Gastrocnemius medialis (tissue), 4 donors: ENCODE results near the gene RSPH1. TPM values are rescaled to one million over a fixed set of nuclear protein-coding genes. Genes with fewer than 3 reads are reported as not detected.

Source experiments
- ATAC-seq, 2 donors: fragments of 150-250 bp; one replicate each; pipeline ENCODE4 v1.9.1; 2016
- DNase-seq, 2 donors: peaks; one replicate each; pipeline ENCODE4 v3.0.0-alpha.2; 2019
- H3K27ac ChIP-seq, 4 donors: fragments of 200-600 bp; sonication (generic); 1 replicate in 1 of 4; 2 replicates in 3 of 4; pipeline ENCODE4 v1.5.1; 2016 to 2018; ENCODE audit warnings: mild to moderate bottlenecking in 2 of 4, moderate library complexity in 1 of 4
- H3K27me3 ChIP-seq, 3 donors: fragments of 200-600 bp; sonication (generic) in 2 of 3; 1 replicate in 1 of 3; 2 replicates in 2 of 3; pipeline versions ENCODE4 v1.5.1 to v1.6.0; 2016 to 2019; ENCODE audit warnings: mild to moderate bottlenecking in 1 of 3, moderate library complexity in 1 of 3
- H3K36me3 ChIP-seq, 2 donors: fragments of 200-600 bp; sonication (generic) in 1 of 2; one replicate each; pipeline ENCODE4 v1.5.1; 2017 to 2018
- H3K4me1 ChIP-seq, 2 donors: fragments of 200-600 bp; sonication (generic) in 1 of 2; one replicate each; pipeline ENCODE4 v1.5.1; 2016 to 2017; ENCODE audit warnings: mild to moderate bottlenecking in 2 of 2
- H3K4me3 ChIP-seq, 4 donors: fragments of 200-600 bp; sonication (generic) in 3 of 4; 1 replicate in 1 of 4; 2 replicates in 3 of 4; pipeline ENCODE4 v1.5.1; 2016 to 2019; ENCODE audit warnings: mild to moderate bottlenecking in 2 of 4
- H3K9me3 ChIP-seq, 3 donors: fragments of 200-600 bp; sonication (generic) in 2 of 3; 1 replicate in 1 of 3; 2 replicates in 2 of 3; pipeline ENCODE4 v1.5.1; 2016 to 2019
- POLR2A ChIP-seq, 2 donors: fragments of 450-650 bp; IDR thresholded peaks; one replicate each; pipeline ENCODE4 v1.6.1; 2017; ENCODE audit warnings: antibody characterized with exemption in 2 of 2, mild to moderate bottlenecking in 2 of 2, moderate library complexity in 2 of 2
- in situ Hi-C, 4 donors: fragments of 200-750 bp; cut with MboI; loops; one replicate each; pipeline versions ENCODE4 v1.15.0 to v1.8.0; 2017; ENCODE audit warnings: low sequenced_read_pairs in 4 of 4
- intact Hi-C: fragments of 100-400 bp; cut with DNase I; formaldehyde crosslinking; loops from one replicate; pipeline ENCODE4 v1.15.1; 2023; ENCODE audit warnings: low total_unique reads
- total RNA-seq, 4 donors: library from RNA; depleted of rRNA; stranded (reverse); fragments of >200 nt; gene quantifications; one replicate each; pipeline versions ENCODE4 v1.1.0 to v1.2.3, GENCODE V29; 2016
- TF ChIP-seq, protein P1 (sequence below), 5 experiments: fragments of 450-650 bp in 3 of 5; fragments of 200-600 bp in 2 of 5; sonication (generic) in 2 of 5; IDR thresholded peaks in 4 of 5; conservative IDR thresholded peaks in 1 of 5; 1 replicate in 4 of 5; 2 replicates in 1 of 5; pipeline ENCODE4 v1.5.1; 2016 to 2019; ENCODE audit warnings: antibody characterized with exemption in 5 of 5, mild to moderate bottlenecking in 3 of 5, moderate library complexity in 3 of 5

Gene RSPH1
- total RNA-seq, 4 donors from 2014 or later: 0.29 TPM; not detected in 3

DNA sequence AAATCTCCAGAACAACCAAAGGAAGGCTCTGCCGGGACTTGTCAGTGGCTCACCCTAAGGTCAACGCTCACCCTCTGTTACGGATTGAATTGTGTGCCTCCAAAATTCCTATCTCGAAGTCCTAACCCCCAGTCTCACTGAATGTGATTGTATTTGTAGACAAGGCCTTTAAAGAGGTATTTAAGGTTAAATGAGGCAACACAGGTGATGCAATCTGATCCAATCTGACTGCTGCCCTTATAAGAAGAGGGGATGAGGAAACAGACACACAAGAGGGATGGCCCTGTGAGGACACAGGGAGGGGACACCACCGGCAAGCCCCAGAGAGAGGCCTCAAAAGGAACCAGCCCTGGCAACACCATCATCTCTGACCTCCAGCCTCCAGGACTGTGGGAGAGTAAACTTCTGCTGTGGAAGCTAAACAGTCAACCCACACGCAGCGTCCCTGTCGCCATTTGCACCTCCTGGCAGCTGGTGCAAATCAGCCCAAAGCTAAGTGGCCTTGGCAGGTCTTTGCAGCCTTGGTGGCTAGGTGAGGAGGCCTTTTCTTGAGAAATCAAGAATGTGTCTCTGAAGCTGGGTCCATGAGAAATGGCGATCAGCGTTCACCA, 68.1 kb downstream of the RSPH1 start:
- TF ChIP-seq, protein P1, sequence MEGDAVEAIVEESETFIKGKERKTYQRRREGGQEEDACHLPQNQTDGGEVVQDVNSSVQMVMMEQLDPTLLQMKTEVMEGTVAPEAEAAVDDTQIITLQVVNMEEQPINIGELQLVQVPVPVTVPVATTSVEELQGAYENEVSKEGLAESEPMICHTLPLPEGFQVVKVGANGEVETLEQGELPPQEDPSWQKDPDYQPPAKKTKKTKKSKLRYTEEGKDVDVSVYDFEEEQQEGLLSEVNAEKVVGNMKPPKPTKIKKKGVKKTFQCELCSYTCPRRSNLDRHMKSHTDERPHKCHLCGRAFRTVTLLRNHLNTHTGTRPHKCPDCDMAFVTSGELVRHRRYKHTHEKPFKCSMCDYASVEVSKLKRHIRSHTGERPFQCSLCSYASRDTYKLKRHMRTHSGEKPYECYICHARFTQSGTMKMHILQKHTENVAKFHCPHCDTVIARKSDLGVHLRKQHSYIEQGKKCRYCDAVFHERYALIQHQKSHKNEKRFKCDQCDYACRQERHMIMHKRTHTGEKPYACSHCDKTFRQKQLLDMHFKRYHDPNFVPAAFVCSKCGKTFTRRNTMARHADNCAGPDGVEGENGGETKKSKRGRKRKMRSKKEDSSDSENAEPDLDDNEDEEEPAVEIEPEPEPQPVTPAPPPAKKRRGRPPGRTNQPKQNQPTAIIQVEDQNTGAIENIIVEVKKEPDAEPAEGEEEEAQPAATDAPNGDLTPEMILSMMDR (IDR thresholded peaks at IDR 0.05 in 4 of 5, conservative IDR thresholded peaks at IDR 0.05 in 1 of 5): no peak
- TF ChIP-seq POLR2A (IDR thresholded peaks at IDR 0.05): no peak
- intact Hi-C loops: no loop called here
- no peak overlapping the region for H3K4me3 ChIP-seq
- H3K27ac ChIP-seq: no peak overlapping the region
- H3K4me1 ChIP-seq: no peaks in the 10 kb centered on the region
- peaks cover 0 to 24% (median 11%) of the 10 kb centered on the region in 3 donors for H3K27me3 ChIP-seq
- in situ Hi-C loops: loop anchor here in 1 of 4 donors (25.0 kb wide), 1 partner anchor 91 kb away; no protein-coding TSS in a partner anchor
- no peaks in the 10 kb centered on the region for H3K36me3 ChIP-seq
- ATAC-seq: no peak
- H3K9me3 ChIP-seq: no peaks in the 10 kb centered on the region
- no peak for DNase-seq

DNA sequence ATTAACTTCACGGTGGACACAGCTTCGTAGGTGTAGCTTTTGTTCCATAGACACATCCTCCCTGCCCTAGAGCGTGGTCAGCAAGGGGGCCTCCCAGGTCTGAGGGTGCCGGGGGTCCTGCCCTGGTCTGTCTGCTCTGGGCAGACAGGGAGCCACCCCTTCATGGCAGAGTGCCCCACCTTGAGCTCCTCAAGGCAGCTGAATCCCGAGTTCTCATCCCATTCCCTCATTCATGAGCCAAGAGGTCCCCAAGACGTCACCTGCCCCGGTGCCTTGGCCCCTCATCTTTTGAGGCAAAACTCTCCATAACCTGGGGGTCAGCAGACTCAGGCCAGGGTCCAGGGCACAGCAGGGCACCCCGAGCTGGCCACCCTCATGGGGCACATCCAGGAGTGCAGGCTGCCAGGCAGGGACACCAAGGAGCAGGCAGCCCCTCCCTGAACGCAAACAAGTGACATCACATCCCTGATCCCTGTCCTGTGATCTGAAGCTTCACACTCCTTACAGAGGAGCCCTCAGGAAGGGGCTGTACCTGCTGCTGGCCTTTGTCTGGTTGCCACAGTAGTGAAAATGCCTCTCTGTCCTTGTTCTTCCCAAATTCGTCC, 69.0 kb downstream of the RSPH1 start:
- no peak overlapping the region for H3K4me3 ChIP-seq
- H3K27me3 ChIP-seq: peaks cover 5 to 22% (median 13%) of the 10 kb centered on the region in 3 donors
- in situ Hi-C loops (loop anchor here in 1 of 4 donors (25.0 kb wide), 1 partner anchor 90 kb away; no protein-coding TSS in a partner anchor), intact Hi-C loops (no loop called here)
- ATAC-seq (no peak), DNase-seq (no peak)
- no peak overlapping the region for H3K27ac ChIP-seq
- H3K4me1 ChIP-seq: no peaks in the 10 kb centered on the region
- TF ChIP-seq, protein P1 (IDR thresholded peaks at IDR 0.05 in 4 of 5, conservative IDR thresholded peaks at IDR 0.05 in 1 of 5): no peak
- no peak for TF ChIP-seq POLR2A (IDR thresholded peaks at IDR 0.05)
- no peaks in the 10 kb centered on the region for H3K9me3 ChIP-seq
- H3K36me3 ChIP-seq: no peaks in the 10 kb centered on the region

DNA sequence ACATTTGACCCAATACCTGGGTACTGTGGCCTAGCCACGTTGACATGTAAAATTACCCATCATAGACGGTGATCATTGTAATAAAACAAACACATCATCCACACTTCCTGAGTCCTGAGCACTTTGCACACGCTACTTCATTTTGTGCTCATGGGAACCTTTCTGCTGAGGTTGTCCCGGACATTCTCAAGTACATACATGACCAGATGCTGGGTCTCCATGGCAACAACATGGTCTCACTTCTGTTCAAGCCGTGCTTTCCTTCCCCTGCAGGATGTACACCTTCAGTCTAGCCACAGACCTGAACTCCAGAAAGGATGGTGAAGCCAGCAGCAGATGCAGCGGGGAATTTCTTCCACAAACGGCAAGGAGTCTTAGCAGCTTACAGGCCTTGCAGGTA, 69.6 kb downstream of the RSPH1 start:
- H3K4me1 ChIP-seq: no peaks in the 10 kb centered on the region
- H3K27me3 ChIP-seq: peaks cover 5 to 26% (median 16%) of the 10 kb centered on the region in 3 donors
- DNase-seq: no peak
- in situ Hi-C loops: loop anchor here in 1 of 4 donors (25.0 kb wide), 1 partner anchor 89 kb away; no protein-coding TSS in a partner anchor
- no peak for TF ChIP-seq POLR2A (IDR thresholded peaks at IDR 0.05)
- TF ChIP-seq, protein P1 (IDR thresholded peaks at IDR 0.05 in 4 of 5, conservative IDR thresholded peaks at IDR 0.05 in 1 of 5): no peak
- no peak for ATAC-seq
- H3K4me3 ChIP-seq: no peak overlapping the region
- intact Hi-C loops: no loop called here
- no peaks in the 10 kb centered on the region for H3K36me3 ChIP-seq
- no peak overlapping the region for H3K27ac ChIP-seq
- no peaks in the 10 kb centered on the region for H3K9me3 ChIP-seq

DNA sequence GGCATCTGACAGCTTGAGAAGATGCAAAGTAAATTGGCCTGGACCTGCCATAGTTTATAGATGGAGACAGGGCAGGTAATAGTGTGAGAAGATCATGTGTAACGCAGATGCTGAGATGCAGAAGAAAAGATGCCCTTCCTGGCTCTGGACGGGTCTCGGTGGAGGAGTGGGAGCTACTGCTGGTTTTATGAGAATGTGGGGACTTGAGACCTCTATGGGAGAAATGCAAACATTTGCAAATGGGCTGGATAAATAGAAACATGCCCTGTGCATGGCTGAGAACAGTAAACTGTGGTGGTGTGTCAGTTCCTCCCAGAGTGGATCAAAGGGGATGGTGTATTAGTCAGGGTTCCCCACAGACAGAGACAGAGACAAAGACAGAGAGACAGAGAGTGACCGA, 70.4 kb downstream of the RSPH1 start:
- Histone ChIP-seq H3K4me3 (no peak overlapping the region), H3K4me1 (no peaks in the 10 kb centered on the region), H3K27ac (no peak overlapping the region), H3K27me3 (peaks cover 5 to 30% (median 22%) of the 10 kb centered on the region in 3 donors), H3K9me3 (no peaks in the 10 kb centered on the region), H3K36me3 (no peaks in the 10 kb centered on the region)
- ATAC-seq: no peak
- no peak for TF ChIP-seq POLR2A (IDR thresholded peaks at IDR 0.05)
- TF ChIP-seq, protein P1 (IDR thresholded peaks at IDR 0.05 in 4 of 5, conservative IDR thresholded peaks at IDR 0.05 in 1 of 5): no peak
- intact Hi-C loops: no loop called here
- DNase-seq: no peak
- in situ Hi-C loops: loop anchor here in 1 of 4 donors (25.0 kb wide), 1 partner anchor 88 kb away; no protein-coding TSS in a partner anchor
